ENCODE measurements around the gene SPRED1. TPM values are rescaled to one million over a fixed set of nuclear protein-coding genes. Genes with fewer than 3 reads are reported as not detected.

The SPRED1 gene
- total and polyA plus RNA-seq, 2 of the 4 experiments (the other 2 are of a cell fraction): 6.6 to 17.9 TPM

- H4K91ac ChIP-seq (ENCODE audit: insufficient read depth, low read depth, low read length): no peak overlapping the region
- peak overlapping the region; percentile 36; the same call in 1 of the 2 replicates for H3K4me2 ChIP-seq (ENCODE audit: low read depth, low read length)
- peaks cover 17% of the 10 kb centered on the region; the same call in 1 of the 2 replicates for H3K4me1 ChIP-seq (ENCODE audit: control insufficient read depth, insufficient read depth, low read length)
- H3K9me1 ChIP-seq (ENCODE audit: insufficient read depth, low read length): peaks cover 11% of the 10 kb centered on the region
- no peak overlapping the region for H2AK9ac ChIP-seq (replicated peaks; ENCODE audit: low read depth, low read length, poor library complexity)
- H3K14ac ChIP-seq (replicated peaks; ENCODE audit: low read depth, low read length): no peak overlapping the region; the same call in 1 of the 2 replicates
- H3K23ac ChIP-seq (ENCODE audit: low read depth, low read length): peak overlapping the region; percentile 34; the same call in 1 of the 2 replicates
- ChIA-PET POLR2A (ENCODE audit: unreplicated experiment) (interaction anchor here (0.6 kb wide), 1 partner anchor 74 kb away, joined by 3 read pairs; no protein-coding TSS in a partner anchor), CTCF (interaction anchor here (0.7 kb wide), 1 partner anchor 180 kb away, joined by 3 read pairs; no protein-coding TSS in a partner anchor)
- H3K27ac ChIP-seq (ENCODE audit: insufficient read depth, low read length): no peak overlapping the region
- H2AFZ ChIP-seq (replicated peaks; ENCODE audit: low read length, poor library complexity): no peak overlapping the region
- H3K27me3 ChIP-seq (ENCODE audit: control insufficient read depth, insufficient read depth, low read length): no peaks in the 10 kb centered on the region
- dilution Hi-C loops (cut with HindIII; ENCODE audit: low sequenced_read_pairs, unreplicated experiment): no loop called here
- peaks cover 2 to 60% of the 10 kb centered on the region in 2 experiments; a peak in 3 of 4 replicates for H3K79me1 ChIP-seq (ENCODE audit: low read depth in 1 of 2, low read length in 2 of 2)
- H3K4me3 ChIP-seq (ENCODE audit: insufficient read depth, low read depth, low read length): no peak overlapping the region
- ATAC-seq (ENCODE audit: low read depth): peak; percentile 48
- H3K9ac ChIP-seq (ENCODE audit: low read depth, low read length): no peak overlapping the region
- in situ Hi-C loops (cut with MboI; ENCODE audit: low sequenced_read_pairs): no loop called here
- H2BK5ac ChIP-seq (ENCODE audit: low read depth, low read length, poor library complexity, severe bottlenecking): peak overlapping the region; percentile 24
- H4K20me1 ChIP-seq (ENCODE audit: insufficient read depth, low read length): peaks cover 88% of the 10 kb centered on the region
- intact Hi-C loops (cut with micrococcal nuclease): no loop called here
- no TSS peak for BruUV-seq (replicated peaks)
- H4K8ac ChIP-seq (ENCODE audit: low read depth in 2 of 2, low read length in 2 of 2): no peak overlapping the region
- no peaks in the 10 kb centered on the region for H3K9me3 ChIP-seq (ENCODE audit: control insufficient read depth, insufficient read depth, low read length)
- H2BK15ac ChIP-seq (ENCODE audit: low read depth, low read length): no peak overlapping the region
- H2BK20ac ChIP-seq (ENCODE audit: low read depth, low read length): no peak overlapping the region
- H3K4ac ChIP-seq (ENCODE audit: low read depth, low read length): no peak overlapping the region
- TF ChIP-seq, protein P1, sequence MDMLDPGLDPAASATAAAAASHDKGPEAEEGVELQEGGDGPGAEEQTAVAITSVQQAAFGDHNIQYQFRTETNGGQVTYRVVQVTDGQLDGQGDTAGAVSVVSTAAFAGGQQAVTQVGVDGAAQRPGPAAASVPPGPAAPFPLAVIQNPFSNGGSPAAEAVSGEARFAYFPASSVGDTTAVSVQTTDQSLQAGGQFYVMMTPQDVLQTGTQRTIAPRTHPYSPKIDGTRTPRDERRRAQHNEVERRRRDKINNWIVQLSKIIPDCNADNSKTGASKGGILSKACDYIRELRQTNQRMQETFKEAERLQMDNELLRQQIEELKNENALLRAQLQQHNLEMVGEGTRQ (IDR thresholded peaks at IDR 0.05; ENCODE audit: low read depth, low read length): peak; percentile 12; the same call in 1 of the 2 replicates
- TF ChIP-seq, protein P2, sequence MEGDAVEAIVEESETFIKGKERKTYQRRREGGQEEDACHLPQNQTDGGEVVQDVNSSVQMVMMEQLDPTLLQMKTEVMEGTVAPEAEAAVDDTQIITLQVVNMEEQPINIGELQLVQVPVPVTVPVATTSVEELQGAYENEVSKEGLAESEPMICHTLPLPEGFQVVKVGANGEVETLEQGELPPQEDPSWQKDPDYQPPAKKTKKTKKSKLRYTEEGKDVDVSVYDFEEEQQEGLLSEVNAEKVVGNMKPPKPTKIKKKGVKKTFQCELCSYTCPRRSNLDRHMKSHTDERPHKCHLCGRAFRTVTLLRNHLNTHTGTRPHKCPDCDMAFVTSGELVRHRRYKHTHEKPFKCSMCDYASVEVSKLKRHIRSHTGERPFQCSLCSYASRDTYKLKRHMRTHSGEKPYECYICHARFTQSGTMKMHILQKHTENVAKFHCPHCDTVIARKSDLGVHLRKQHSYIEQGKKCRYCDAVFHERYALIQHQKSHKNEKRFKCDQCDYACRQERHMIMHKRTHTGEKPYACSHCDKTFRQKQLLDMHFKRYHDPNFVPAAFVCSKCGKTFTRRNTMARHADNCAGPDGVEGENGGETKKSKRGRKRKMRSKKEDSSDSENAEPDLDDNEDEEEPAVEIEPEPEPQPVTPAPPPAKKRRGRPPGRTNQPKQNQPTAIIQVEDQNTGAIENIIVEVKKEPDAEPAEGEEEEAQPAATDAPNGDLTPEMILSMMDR (conservative IDR thresholded peaks at IDR 0.05; ENCODE audit: low read depth, low read length): no peak
- no peak overlapping the region for H4K5ac ChIP-seq (ENCODE audit: low read depth, low read length)
- no peak overlapping the region for H3K56ac ChIP-seq (ENCODE audit: extremely low read depth, insufficient read depth, low read length)
- no peak overlapping the region for H3K18ac ChIP-seq (ENCODE audit: low read depth, low read length)
- peaks cover under 1% of the 10 kb centered on the region; the same call in 1 of the 2 replicates for H3K36me3 ChIP-seq (ENCODE audit: control insufficient read depth, insufficient read depth, low read length)
- no peak overlapping the region for H2AK5ac ChIP-seq (ENCODE audit: low read depth, low read length)
- peak; percentile 80 for DNase-seq
- no peak overlapping the region for H2BK120ac ChIP-seq (ENCODE audit: low read depth, low read length)
- WGBS, 2 experiments (ENCODE audit: extremely low coverage in 2 of 2, insufficient read length in 1 of 2): no CpG with 5 or more reads among the region's 3 CpGs
Observed at GRCh38 chr15:38263996-38264395, 11.4 kb downstream of the SPRED1 start.
